Neural progenitor cell (in vitro differentiated cells): ENCODE measurements around the gene ZNF786. TPM values are rescaled to one million over a fixed set of nuclear protein-coding genes. Genes with fewer than 3 reads are reported as not detected.

Experiments used
- DNase-seq: peaks from one replicate; pipeline ENCODE4 v3.0.0-alpha.2; 2016; ENCODE audit warnings: low spot score
- H2AFZ ChIP-seq: fragments of 200-600 bp; sonication (generic); replicated peaks from 2 replicates; pipeline ENCODE4 v1.6.1; 2016; ENCODE audit warnings: antibody characterized with exemption
- H3F3A ChIP-seq: fragments of 200-600 bp; sonication (generic); 2 replicates; pipeline ENCODE4 v1.6.1; 2016; ENCODE audit warnings: antibody characterized with exemption, low read depth
- H3K27ac ChIP-seq: fragments of 200-600 bp; sonication (generic); 2 replicates; pipeline ENCODE4 v1.5.1; 2016; ENCODE audit warnings: mild to moderate bottlenecking
- H3K27me3 ChIP-seq: fragments of 200-600 bp; sonication (generic); 2 replicates; pipeline ENCODE4 v1.6.1; 2016; ENCODE audit warnings: mild to moderate bottlenecking, moderate library complexity
- H3K36me3 ChIP-seq: fragments of 200-600 bp; sonication (generic); 2 replicates; pipeline ENCODE4 v1.5.1; 2016
- H3K4me1 ChIP-seq: fragments of 200-600 bp; sonication (generic); 2 replicates; pipeline ENCODE4 v1.6.1; 2016; ENCODE audit warnings: mixed run types
- H3K4me2 ChIP-seq: fragments of 200-600 bp; sonication (generic); 2 replicates; pipeline ENCODE4 v1.6.1; 2016
- H3K4me3 ChIP-seq: fragments of 200-600 bp; sonication (generic); 2 replicates; pipeline ENCODE4 v1.5.1; 2016
- H3K79me2 ChIP-seq: fragments of 200-600 bp; sonication (generic); 2 replicates; pipeline ENCODE4 v1.6.1; 2016; ENCODE audit warnings: low read depth
- H3K9ac ChIP-seq: fragments of 200-600 bp; sonication (generic); 2 replicates; pipeline ENCODE4 v1.6.1; 2016
- H3K9me3 ChIP-seq: fragments of 200-600 bp; sonication (generic); 2 replicates; pipeline ENCODE4 v1.5.1; 2016; ENCODE audit warnings: low read depth
- H4K20me1 ChIP-seq: fragments of 200-600 bp; sonication (generic); 2 replicates; pipeline ENCODE4 v1.6.1; 2016; ENCODE audit warnings: low read depth
- H3K27ac Mint-ChIP-seq: 3 replicates; pipeline ENCODE4 v1.8.0; 2021; ENCODE audit warnings: mixed read lengths
- H3K27me3 Mint-ChIP-seq: 2 replicates; pipeline ENCODE4 v1.8.0; 2022; ENCODE audit warnings: low read depth, mild to moderate bottlenecking, inconsistent platforms, moderate library complexity, mixed read lengths; ENCODE audit not compliant: insufficient read depth
- H3K36me3 Mint-ChIP-seq: 3 replicates; pipeline ENCODE4 v1.8.0; 2021; ENCODE audit warnings: mixed read lengths
- H3K4me1 Mint-ChIP-seq: 3 replicates; pipeline ENCODE4 v1.8.0; 2021; ENCODE audit warnings: mixed read lengths
- H3K4me3 Mint-ChIP-seq: 3 replicates; pipeline ENCODE4 v1.8.0; 2021; ENCODE audit warnings: mild to moderate bottlenecking, moderate library complexity, mixed read lengths
- H3K9me3 Mint-ChIP-seq: 3 replicates; pipeline ENCODE4 v1.8.0; 2020; ENCODE audit warnings: mixed read lengths
- EZH2 ChIP-seq: fragments of 200-600 bp; sonication (generic); IDR thresholded peaks from 2 replicates; pipeline ENCODE4 v1.6.1; 2017; ENCODE audit warnings: antibody characterized with exemption, mild to moderate bottlenecking, moderate library complexity
- EZH2phosphoT487 ChIP-seq: fragments of 200-600 bp; sonication (generic); IDR thresholded peaks from 2 replicates; pipeline ENCODE4 v1.6.1; 2017; ENCODE audit warnings: antibody characterized with exemption
- small RNA-seq: library from RNA; depleted of rRNA; stranded (forward); fragments of <200 nt; gene quantifications from one replicate; pipeline ENCODE3, GENCODE V24; 2015
- total RNA-seq: library from RNA; depleted of rRNA; stranded (reverse); fragments of >200 nt; gene quantifications from 2 replicates; pipeline ENCODE4 v1.2.3, GENCODE V29; 2015; ENCODE audit warnings: low replicate concordance
- TF ChIP-seq, protein P1 (sequence below): fragments of 200-600 bp; sonication (generic); IDR thresholded peaks from 2 replicates; pipeline ENCODE4 v1.5.1; 2017; ENCODE audit warnings: antibody characterized with exemption, mild to moderate bottlenecking

ZNF786 gene
- total RNA-seq, 1 donor from 2014 or later = 6.3 TPM

DNA sequence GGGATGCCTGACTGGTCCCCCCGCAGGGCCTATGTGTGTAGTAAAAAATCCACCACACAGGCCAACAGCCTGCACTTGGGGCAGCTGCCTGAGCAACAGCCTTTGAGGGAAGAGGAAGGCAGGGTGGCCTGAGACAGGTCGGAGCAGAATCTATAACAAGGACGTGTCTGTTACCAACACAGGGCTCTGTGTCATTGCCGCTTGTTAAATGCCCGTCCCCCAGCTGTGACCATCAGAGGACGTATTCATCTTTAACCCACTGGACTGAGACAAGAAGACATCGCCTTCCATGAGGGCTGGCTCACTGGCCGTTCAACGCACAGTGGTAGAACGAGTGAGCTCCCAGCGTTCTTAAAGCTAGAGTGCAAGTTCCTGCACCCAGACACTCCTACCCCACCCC, 70.0 kb downstream of the ZNF786 start:
- no peak overlapping the region for H3K4me2 ChIP-seq
- H3K9ac ChIP-seq = no peak overlapping the region
- no peak overlapping the region for H3K27ac ChIP-seq
- H3K36me3 ChIP-seq = no peaks in the 10 kb centered on the region
- H3K27me3 Mint-ChIP-seq = no peaks in the 10 kb centered on the region
- peaks cover 42% of the 10 kb centered on the region for H4K20me1 ChIP-seq
- H3K4me1 Mint-ChIP-seq = peaks cover 7% of the 10 kb centered on the region
- no peaks in the 10 kb centered on the region for H3F3A ChIP-seq
- H3K9me3 Mint-ChIP-seq = no peaks in the 10 kb centered on the region
- H3K4me3 Mint-ChIP-seq = no peak overlapping the region
- no peaks in the 10 kb centered on the region for H3K4me1 ChIP-seq
- peaks cover 27% of the 10 kb centered on the region for H3K36me3 Mint-ChIP-seq
- no peak overlapping the region for H3K4me3 ChIP-seq
- H3K79me2 ChIP-seq = peaks cover 56% of the 10 kb centered on the region
- TF ChIP-seq, protein P1, sequence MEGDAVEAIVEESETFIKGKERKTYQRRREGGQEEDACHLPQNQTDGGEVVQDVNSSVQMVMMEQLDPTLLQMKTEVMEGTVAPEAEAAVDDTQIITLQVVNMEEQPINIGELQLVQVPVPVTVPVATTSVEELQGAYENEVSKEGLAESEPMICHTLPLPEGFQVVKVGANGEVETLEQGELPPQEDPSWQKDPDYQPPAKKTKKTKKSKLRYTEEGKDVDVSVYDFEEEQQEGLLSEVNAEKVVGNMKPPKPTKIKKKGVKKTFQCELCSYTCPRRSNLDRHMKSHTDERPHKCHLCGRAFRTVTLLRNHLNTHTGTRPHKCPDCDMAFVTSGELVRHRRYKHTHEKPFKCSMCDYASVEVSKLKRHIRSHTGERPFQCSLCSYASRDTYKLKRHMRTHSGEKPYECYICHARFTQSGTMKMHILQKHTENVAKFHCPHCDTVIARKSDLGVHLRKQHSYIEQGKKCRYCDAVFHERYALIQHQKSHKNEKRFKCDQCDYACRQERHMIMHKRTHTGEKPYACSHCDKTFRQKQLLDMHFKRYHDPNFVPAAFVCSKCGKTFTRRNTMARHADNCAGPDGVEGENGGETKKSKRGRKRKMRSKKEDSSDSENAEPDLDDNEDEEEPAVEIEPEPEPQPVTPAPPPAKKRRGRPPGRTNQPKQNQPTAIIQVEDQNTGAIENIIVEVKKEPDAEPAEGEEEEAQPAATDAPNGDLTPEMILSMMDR = no peak
- TF ChIP-seq EZH2phosphoT487 (no peak), EZH2 (no peak)
- DNase-seq = no peak
- no peak overlapping the region for H3K27ac Mint-ChIP-seq
- no peak overlapping the region for H2AFZ ChIP-seq
- no peaks in the 10 kb centered on the region for H3K27me3 ChIP-seq
- H3K9me3 ChIP-seq = no peaks in the 10 kb centered on the region

Small RNAs within 50 kb of the gene (small RNA-seq; reads per million reads assigned to genes)
- gene COX6B1P1 (not detected), gene RN7SL521P (0.16 reads per million), gene RNU6-650P (not detected)

Other genes with a start within 250 kb of the ZNF786 start
- 86.7 and 112 TPM in 2 replicates for gene EZH2, start 206.4 kb downstream of the ZNF786 start, total RNA-seq
- gene PDIA4, start 62.2 kb downstream of the ZNF786 start, total RNA-seq = 142 and 171 TPM in 2 replicates
- gene ZNF425, start 35.6 kb upstream of the ZNF786 start, total RNA-seq = 4.2 and 15.7 TPM in 2 replicates
- 9.9 and 12.2 TPM in 2 replicates for gene ZNF398, start 56.7 kb upstream of the ZNF786 start, total RNA-seq
- 15.9 and 28.0 TPM in 2 replicates for gene ZNF282, start 104.8 kb upstream of the ZNF786 start, total RNA-seq
- gene ZNF212, start 148.9 kb upstream of the ZNF786 start, total RNA-seq = 11.2 and 15.7 TPM in 2 replicates
- 5.5 and 12.0 TPM in 2 replicates for gene ZNF783, start 171.5 kb upstream of the ZNF786 start, total RNA-seq